Stromal cell of bone marrow (primary cell): ENCODE measurements around the gene PIP5K1C.

ENCODE experiments used
- DNase-seq: peaks from one replicate; pipeline ENCODE4 v3.0.0-alpha.2; 2012; ENCODE audit warnings: low read depth

The PIP5K1C gene

GRCh38 chr19:3721131-3721886, 21.0 kb upstream of the PIP5K1C start:
- peak; percentile 43 for DNase-seq

- DNase-seq: no peak
Observed at GRCh38 chr19:3720349-3720917, 20.2 kb upstream of the PIP5K1C start.

GRCh38 chr19:3719868-3720267, 19.6 kb upstream of the PIP5K1C start:
- DNase-seq: no peak

GRCh38 chr19:3716147-3716668, 15.9 kb upstream of the PIP5K1C start:
- DNase-seq: no peak

GRCh38 chr19:3712663-3713611, 12.7 kb upstream of the PIP5K1C start:
- no peak for DNase-seq

GRCh38 chr19:3710265-3710812, 10.1 kb upstream of the PIP5K1C start:
- no peak for DNase-seq

GRCh38 chr19:3708207-3708931, 8.1 kb upstream of the PIP5K1C start, which contains the start of gene TJP3:
Gene TJP3, plus strand, starts transcription at chr19:3708384. Its CDS starts 20,049 bp downstream, at chr19:3728433.
- no peak for DNase-seq

- DNase-seq: no peak
Observed at GRCh38 chr19:3707868-3708206, 7.6 kb upstream of the PIP5K1C start.

GRCh38 chr19:3701200-3701599, 932 bp upstream of the PIP5K1C start:
- DNase-seq: no peak

- DNase-seq: no peak
Observed at GRCh38 chr19:3699741-3700241, 477 bp downstream of the PIP5K1C start.

GRCh38 chr19:3698974-3699740, 1.1 kb downstream of the PIP5K1C start:
- peak; percentile 25 for DNase-seq

GRCh38 chr19:3698386-3698950, 1.8 kb downstream of the PIP5K1C start:
- DNase-seq: no peak

- no peak for DNase-seq
Observed at GRCh38 chr19:3697671-3698385, 2.4 kb downstream of the PIP5K1C start.

GRCh38 chr19:3697094-3697493, 3.2 kb downstream of the PIP5K1C start:
- DNase-seq: no peak

GRCh38 chr19:3696660-3696995, 3.6 kb downstream of the PIP5K1C start:
- DNase-seq: no peak

GRCh38 chr19:3695986-3696659, 4.1 kb downstream of the PIP5K1C start:
- no peak for DNase-seq

GRCh38 chr19:3695124-3695733, 5.0 kb downstream of the PIP5K1C start:
- no peak for DNase-seq

GRCh38 chr19:3694361-3695123, 5.7 kb downstream of the PIP5K1C start:
- no peak for DNase-seq
